HG03442 (cell line): ENCODE measurements around the gene OR2A42.
"Not testable (repeated sequence)": the region's sequence is repeated elsewhere in the genome, so short reads cannot be mapped to it uniquely, and the experiment has no call there.

Experiments used
- ATAC-seq: cut with Tn5 transposase; IDR thresholded peaks from one replicate; pipeline ENCODE4 v1.9.1; 2021; ENCODE audit warnings: mild to moderate bottlenecking, moderate library complexity; ENCODE audit not compliant: unreplicated experiment

OR2A42 gene, protein sequence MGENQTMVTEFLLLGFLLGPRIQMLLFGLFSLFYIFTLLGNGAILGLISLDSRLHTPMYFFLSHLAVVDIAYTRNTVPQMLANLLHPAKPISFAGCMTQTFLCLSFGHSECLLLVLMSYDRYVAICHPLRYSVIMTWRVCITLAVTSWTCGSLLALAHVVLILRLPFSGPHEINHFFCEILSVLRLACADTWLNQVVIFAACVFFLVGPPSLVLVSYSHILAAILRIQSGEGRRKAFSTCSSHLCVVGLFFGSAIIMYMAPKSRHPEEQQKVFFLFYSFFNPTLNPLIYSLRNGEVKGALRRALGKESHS

DNA sequence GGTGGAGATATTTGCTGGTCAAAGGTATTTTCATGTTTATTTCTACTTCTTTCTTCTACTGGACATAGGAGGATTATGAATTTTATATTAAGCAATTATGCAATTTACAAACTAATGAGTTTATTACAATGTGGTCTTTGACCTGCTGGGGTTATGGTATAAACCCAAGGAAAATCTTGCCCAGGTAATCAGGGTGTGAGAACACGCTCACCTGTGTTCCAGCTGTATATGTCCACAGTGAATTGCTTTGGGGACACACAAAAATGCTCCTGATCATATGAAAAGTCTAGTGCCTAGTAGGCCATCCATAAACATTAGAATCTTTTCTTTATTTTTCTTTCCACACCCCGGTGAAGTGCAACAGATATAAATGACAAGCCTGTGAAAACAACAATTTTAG lies at the start of gene OR2A42:
Gene OR2A42 (minus strand): TSS at position 241 of the 400 bp plus-strand sequence. CDS start 6,762 bp downstream, outside the sequence.
- not testable (repeated sequence) for ATAC-seq

DNA sequence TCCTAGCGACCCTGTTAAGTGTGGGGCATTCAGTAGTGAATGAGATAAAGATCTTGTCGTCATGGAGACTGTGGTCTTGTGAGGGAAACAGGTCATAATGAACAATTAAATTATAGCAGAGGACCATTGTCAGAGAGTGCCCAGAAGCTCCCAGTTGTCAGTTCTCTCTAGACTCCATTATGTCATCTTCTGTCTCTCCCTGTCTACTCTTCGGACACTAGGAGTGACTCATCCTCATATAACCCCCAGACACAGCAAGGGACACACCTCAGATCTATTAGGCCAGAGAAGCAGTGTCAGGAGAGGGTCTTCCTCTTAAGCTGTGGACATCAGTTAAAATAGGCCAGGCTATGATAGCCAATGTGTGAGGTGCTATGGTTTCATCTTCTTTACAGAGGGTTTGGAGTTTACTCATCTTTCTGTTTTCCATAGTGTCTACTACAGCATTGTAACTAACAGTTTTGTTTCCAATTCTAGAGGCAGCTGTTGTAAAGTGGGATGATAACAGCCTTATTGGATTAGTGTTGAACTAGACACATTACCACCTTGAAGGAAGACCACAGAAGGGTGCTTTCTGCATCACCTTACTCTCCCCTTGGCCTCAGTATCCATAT lies 47.9 kb upstream of the OR2A42 start:
- ATAC-seq: not testable (repeated sequence)

DNA sequence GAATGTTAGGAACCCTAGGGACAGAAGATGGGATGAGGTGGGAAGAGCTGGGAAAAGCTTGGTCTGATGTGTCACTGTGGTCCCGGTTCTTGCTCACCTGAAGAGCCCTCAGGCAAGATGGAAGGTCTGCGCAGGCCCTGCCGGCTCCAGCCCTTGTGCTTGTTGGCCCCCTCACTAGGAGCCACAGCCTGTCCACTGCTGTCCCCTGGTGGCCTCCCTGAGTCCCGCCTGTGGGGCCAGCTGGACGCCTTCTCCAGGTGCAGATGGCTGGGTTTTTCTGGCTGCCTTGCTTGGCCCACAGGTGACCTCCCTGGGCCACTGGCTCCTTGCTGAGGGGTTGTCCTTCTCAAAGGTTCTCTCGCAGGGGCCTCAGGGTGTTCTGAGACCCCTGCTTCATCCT lies 44.3 kb upstream of the OR2A42 start:
- ATAC-seq: not testable (repeated sequence)

DNA sequence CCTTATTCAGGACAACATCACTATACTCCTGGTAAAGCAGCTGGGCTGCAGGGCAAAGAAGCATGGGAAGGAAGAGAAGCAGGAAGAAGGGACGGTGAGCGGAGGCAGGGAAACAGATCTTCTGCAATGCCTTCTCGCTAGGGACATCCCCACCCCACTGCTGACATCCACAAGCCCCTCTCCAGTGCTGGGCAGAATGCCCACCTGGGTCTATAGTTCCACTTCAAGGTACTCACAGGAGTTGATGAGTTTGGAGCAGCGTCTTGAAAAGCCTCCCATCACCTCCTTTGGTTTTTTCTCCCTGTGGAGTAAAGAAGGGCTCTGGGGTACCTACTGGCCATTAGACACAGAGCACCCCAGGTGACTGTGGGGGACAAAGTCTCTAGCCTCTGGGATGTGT lies 43.1 kb upstream of the OR2A42 start:
- not testable (repeated sequence) for ATAC-seq

DNA sequence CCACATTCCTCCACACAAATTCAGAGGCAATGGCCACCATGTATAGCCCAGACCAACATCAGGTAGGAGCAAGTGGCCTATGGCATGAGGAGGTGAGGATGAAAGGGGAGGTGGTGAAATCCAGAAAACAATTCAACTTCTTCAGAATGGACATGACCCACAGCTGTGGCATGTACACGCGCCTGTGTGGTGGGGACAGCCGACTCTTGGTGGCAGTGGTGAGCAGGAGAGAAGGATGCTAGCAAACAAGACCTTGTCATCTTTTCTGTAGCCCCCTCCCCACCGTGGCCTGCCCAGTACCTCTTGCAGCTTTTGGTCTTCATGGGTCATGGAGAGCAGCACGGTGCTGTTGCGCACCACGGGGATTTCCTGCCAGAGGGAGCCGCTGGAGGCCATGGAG lies 42.6 kb upstream of the OR2A42 start:
- ATAC-seq: not testable (repeated sequence)

DNA sequence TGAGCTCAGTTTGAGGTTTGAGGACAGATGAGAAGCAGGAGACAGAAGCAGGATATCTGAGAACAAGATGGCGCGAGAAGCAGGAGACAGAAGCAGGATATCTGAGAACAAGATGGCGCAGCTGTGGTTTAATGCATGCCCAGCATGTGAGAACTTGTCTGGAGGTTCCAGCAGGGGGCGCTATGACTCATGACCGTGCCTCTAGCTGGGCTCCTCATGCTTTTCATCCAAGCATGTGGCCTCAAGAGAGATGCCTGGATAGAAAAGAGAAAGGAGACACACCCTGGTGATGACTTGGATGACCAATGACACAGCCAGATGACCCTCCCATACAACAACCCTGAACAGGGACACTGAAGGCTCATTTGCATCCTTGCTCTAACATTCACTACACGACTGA lies 40.6 kb upstream of the OR2A42 start:
- ATAC-seq: not testable (repeated sequence)

DNA sequence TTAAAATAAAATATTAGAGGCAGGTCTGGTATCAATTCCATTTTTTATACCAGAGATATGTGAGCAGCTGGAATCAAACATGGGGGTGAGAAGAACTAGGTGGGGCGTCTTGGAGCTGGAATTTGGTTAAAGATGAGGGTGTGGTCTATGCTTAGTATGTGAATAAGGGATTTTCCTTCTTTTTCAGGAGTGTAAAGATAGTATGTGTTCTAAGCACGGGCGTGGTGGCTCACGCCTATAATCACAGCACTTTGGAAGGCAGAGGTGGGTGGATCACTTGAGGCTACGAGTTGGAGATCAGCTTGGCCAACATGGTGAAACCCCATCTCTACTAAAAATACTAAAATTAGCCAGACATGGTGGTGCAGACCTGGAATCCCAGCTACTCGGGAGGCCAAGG lies 35.9 kb upstream of the OR2A42 start:
- not testable (repeated sequence) for ATAC-seq

DNA sequence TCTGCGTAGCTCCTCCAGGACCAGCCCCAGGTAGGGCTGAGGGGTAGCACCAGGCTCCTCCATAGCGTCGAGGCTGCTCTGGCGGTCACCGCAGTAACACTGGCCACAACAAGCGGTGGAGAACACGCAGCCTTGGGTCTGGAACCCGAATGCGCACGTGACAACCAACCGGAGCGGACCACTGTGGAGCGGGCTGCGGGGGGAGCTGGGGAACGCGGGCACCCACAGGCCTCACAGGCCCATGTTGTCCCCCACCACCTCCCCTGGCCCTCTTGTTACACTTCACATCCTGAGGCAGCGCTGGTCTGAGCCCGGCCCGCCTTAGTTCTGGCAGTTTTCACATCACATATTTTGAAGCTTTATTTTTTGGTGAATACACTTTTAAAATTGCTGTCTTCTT lies 29.8 kb upstream of the OR2A42 start, which contains the start of gene CTAGE8:
Gene CTAGE8 (minus strand): TSS at position 101 of the 400 bp plus-strand sequence. CDS start 38 bp downstream, at position 63.
- ATAC-seq: not testable (repeated sequence)

DNA sequence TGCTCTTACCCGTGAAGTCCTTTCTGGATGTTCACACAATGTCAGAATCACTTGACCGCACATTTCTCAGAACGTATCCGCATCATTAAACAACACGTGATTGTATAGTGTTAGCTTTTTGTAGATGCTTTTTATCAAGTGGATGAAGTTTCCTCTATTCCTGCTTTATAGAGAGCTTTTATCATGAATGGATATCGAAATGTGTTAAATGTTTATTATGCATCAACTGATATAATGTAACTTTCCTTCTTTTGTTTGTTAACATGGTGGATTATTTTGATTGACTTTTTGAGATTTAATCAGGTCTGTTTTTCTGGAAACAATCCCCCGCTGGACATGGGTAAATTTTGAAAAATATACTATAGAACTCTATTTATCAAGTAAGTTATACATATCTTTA lies 25.3 kb upstream of the OR2A42 start, which contains the start of gene OR2A7:
Gene OR2A7 (minus strand): TSS at position 101 of the 400 bp plus-strand sequence. CDS start 5,164 bp downstream, outside the sequence.
- not testable (repeated sequence) for ATAC-seq

DNA sequence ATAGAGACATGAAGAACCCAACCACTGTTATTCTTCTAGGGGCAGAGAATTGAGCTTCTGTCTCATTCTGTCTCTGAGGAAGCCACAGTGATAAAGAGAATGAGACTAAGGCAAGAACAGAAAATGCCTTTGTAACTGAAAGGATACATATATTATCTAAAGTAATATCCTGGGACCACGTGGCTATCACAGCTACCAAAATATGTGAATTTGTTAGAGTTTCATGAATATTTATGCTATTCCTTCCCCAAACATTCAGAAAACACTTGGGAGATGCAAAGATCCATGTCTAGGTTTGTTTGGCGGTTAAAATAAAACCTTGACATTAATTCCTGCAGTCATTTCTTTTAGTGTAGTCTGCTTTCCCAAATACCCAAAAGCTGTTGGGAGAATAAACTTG lies 22.7 kb upstream of the OR2A42 start:
- not testable (repeated sequence) for ATAC-seq

DNA sequence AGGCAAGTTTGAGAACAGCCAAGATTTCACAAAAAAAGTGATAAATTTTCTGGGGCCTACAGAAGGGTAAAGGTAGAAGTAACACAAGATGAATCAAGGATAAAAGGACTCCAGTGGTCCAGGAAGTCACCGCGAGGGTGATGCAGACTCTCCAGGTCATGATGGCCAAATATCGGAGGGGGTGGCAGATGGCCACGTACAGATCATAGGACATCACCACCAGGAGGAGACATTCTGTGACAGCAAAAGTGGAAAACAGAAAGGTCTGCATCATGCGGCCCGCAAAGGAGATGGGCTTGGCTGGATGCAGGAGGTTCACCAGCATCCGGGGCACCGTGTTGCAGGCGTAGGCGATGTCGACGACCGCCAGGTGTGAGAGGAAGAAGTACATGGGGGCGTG lies 19.7 kb upstream of the OR2A42 start:
- ATAC-seq: not testable (repeated sequence)

DNA sequence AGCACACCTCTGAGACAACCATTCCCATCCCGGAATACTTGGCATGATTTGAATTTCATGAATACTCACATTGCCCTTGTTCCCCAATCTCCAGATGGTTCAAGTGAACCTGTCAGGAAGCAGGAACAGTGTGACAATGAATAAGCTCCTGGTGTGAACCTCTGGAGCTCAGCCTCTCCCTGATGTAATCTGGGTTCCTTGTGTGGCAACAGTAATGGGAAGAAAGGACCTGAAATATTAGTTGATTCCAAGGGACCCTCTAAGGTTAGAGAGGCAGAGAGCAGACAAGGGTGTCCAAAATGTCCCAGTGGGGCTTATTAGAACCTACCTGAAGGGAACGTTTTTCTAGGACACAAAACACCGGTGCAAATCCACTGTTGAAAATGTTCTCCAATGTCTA lies 16.7 kb upstream of the OR2A42 start:
- no peak for ATAC-seq

DNA sequence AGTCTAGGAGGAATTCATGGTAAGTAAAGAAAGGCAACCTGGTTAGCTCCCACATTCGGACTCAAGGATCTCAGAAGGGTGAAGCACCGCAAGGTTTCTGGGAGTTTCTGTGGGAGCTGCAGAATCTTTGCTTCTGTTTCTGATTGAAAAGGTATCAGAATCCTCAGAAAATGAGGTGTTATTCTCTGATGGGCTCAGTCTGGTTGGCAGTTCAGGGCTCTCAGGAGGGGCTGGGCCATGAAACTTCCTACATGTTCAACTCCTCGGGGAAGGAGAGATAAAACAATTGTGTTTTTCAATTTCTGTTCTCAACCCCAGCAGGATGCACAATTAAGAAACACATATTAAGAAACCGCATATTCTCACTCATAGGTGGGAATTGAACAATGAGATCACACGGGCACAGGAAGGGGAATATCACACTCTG lies 16.1 kb upstream of the OR2A42 start:
- ATAC-seq: no peak

DNA sequence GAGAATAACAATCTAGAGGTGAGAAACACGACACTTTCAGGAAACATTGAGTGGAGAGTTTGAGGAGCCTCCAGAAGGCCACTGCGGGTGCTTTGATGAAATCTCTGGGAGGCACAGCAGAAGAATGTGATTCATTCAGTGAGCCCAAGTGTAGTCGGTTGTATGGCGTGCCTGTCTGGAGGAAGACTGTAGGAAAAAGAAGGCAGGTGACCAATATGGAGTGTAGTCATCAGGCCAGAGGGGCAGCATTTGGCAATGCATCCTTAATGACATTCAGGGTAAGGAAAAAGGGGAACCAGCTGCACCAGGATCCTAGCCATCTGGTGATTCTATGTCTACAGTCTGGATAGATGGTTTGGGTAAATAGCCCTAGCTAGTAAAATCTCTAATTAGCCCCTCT lies 12.9 kb upstream of the OR2A42 start:
- ATAC-seq: not testable (repeated sequence)

DNA sequence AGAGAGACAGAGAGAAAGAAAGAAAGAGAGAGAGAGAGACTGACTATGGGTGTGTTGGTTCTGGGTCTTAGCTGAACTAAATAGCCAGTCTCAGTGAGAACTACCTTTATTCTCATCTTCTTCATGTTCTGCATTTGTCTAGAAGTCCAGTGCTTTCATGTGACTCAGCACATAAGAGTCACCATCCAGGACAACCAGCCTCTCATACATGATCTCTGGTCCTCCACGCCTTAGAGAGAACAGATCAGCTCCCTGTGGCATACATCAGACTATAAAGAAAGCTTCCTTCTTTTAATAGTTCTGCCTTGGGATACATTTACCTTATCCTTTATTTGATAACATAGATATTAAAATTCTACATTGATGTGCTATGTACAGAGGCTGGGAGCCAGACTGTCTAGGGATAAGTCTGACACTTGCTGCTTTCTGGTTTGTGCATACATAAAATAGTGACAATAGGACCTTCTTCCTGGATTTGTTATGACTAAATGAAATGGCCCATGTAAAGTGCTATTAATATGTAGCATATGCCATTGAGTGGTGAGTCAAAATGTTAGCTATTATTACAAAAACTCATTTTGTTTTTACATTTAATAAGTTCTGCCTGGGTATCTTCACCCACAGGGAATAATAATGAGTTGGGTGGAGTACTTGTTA lies 8.4 kb upstream of the OR2A42 start:
- ATAC-seq: not testable (repeated sequence)

DNA sequence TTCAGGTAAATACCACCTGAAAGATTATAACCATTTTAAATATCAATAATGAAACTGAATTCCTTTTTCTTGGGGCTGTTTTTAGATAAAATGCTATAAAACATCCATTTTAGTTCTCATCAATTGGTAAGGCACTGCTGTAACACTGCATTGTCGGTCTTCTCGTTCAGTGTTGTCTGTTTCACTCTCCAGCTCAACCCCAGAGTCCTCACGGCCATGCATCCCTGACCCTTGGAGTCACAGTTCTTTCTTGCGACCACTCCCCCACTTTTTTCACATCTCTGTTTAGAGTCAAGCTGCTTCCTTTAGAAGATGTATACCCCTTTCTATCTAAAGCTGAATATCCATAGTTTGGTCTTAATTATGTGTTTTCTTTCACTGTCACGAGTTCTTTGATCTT lies 7.6 kb upstream of the OR2A42 start:
- ATAC-seq: not testable (repeated sequence)

DNA sequence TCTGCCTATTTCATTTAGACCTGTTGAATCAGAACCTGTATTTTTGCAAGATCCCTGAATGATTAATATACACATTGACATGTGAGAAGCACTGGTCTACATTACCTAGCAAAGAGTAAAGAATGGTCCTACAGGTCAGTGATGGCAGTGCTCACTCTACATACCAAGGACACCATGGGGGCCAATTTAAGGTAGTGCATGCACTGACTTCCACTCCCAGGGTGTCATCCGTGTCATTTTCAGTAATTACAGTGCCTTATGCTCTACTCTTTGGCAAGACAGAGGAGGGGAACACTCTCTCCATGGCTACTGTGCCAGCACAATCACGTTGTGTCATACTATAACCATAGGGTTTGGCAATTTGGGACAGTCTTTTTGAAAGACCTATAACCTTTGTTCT lies 6.0 kb upstream of the OR2A42 start:
- ATAC-seq: not testable (repeated sequence)

DNA sequence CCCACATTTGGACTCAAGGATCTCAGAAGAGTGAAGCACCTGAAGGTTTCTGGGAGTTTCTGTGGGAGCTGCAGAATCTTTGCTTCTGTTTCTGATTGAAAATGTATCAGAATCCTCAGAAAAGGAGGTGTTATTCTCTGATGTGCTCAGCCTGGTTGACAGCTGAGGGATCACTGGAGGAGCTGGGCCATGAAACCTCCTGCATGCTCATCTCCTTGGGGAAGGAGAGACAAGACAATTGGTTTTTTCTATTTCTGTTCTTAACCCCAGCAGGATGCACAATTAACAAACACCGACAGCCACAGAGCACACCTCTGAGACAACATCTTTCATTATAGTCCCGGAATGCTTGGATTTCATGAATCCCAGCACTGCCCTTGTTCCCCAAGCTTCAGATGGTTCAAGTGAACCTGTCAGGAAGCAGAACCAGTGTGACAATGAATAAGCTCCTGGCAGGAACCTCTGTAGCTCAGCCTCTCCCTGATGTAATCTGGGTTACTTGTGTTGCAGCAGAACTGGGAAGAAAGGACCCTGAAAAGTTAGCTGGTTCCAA lies 799 bp downstream of the OR2A42 start:
- not testable (repeated sequence) for ATAC-seq

DNA sequence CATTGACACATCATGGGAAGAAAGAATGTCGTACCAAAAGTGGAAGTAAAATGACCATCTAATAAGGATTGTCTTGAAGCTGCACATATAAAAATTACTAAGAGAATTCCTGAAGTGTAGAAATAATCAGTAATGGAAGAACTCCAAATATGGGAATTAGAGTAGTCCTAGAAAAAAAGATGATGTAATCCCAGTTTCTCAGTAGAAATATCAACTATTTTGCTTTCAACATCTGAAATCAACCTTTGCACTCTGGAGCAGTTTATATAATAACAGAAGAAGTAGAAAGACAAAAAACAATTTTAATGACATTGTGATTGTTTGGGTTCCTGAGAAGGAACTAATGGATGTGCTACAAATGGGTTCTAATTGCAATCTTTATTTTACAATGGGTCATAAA lies 6.4 kb downstream of the OR2A42 start:
- not testable (repeated sequence) for ATAC-seq

DNA sequence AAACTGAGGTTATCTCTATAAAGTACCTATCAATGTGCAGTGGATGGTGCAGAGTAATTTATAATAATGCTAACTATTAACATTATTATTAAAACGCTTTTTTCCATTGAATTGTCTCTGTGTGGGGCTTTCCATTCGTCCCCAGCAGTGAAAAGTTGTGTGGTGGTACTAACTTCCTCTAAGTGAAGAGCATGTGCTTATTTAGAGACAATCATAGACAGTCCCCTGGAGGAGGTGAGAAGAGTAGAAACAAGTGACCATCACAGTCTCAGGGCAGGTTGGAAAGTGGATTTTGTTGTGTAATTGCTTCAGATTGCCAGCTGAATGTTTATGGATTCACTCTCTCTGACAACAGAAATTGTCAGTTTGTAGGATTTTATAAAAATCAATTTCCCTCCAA lies 8.4 kb downstream of the OR2A42 start:
- not testable (repeated sequence) for ATAC-seq

DNA sequence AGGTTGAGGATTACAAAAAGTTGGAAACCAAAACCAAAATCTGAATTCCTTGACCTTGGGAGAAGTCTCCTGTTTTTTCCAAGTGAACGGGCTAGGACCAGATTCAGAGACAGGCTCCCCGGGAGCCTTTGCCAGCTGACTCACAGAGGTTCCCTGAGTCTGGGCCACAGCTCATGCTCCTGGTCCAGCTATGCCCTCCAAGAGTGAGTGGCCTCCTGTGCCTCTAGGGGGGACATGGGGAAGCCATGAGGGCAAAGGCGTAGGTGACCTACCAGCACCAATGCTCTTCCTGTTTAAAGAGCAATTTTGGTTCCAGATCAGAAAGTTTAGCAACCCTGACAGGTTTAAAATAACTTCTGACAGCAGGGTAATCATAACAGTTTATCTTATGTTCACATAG lies 10.6 kb downstream of the OR2A42 start:
- ATAC-seq: not testable (repeated sequence)
